HepG2 (cell line): ENCODE data around the gene GSK3B. TPM values are rescaled to one million over a fixed set of nuclear protein-coding genes. Genes with fewer than 3 reads are reported as not detected.

Experiments
- ATAC-seq: fragments of 200-7000 bp; cut with Tn5 transposase; 3 replicates; pipeline ENCODE4 v1.9.1; 2020; ENCODE audit warnings: mild to moderate bottlenecking, moderate library complexity
- Bru-seq: library from RNA; stranded (reverse); fragments of 400-500 nt; gene quantifications from one replicate; lab custom pipeline; 2021; lab: Mats Ljungman, UMichigan
- BruChase-seq, 2 experiments: library from RNA; stranded (reverse); fragments of 400-500 nt; gene quantifications; one replicate each; lab custom pipeline; 2021; lab: Mats Ljungman, UMichigan
- BruUV-seq: library from RNA; stranded (reverse); fragments of 400-500 nt; replicated peaks from 2 replicates; lab custom pipeline; 2021; lab: Mats Ljungman, UMichigan
- CTCF ChIA-PET: fragments of 300-600 bp; formaldehyde crosslinking; extraction: SDS; loops from one replicate; lab custom pipeline; 2021; ENCODE audit warnings: low total read pairs, inconsistent platforms, low intra/inter-chr PET ratio; lab: Yijun Ruan, JAX
- POLR2A ChIA-PET: fragments of 350-600 bp; sonication (Branson Sonifier 250); formaldehyde crosslinking; loops from one replicate; lab custom pipeline; 2020; ENCODE audit warnings: antibody characterized with exemption, inconsistent platforms; lab: Yijun Ruan, JAX
- DNase-seq: peaks from one replicate; pipeline ENCODE4 v3.0.0-alpha.2; 2015; ENCODE audit warnings: low spot score
- FAIRE-seq: peaks from 3 replicates; lab custom pipeline; 2011; peaks lifted over from hg19 to GRCh38; lab: Jason Lieb, UNC
- H2AFZ ChIP-seq: one replicate; pipeline ENCODE4 v1.6.1; 2011; ENCODE audit warnings: low read length, inconsistent platforms
- H3K27ac ChIP-seq: fragments of 300-600 bp; 3 replicates; pipeline ENCODE4 v1.8.0; 2011; ENCODE audit warnings: mixed run types, mild to moderate bottlenecking, mixed read lengths, low read length, inconsistent platforms; ENCODE audit not compliant: insufficient read depth; ENCODE audit errors: extremely low read length
- H3K27me3 ChIP-seq, 2 experiments: fragments of 200-600 bp in 1 of 2; 2 replicates in 1 of 2; 3 replicates in 1 of 2; pipeline versions ENCODE4 v1.6.0 to v1.8.0; 2011; ENCODE audit warnings: low read length in 2 of 2, mild to moderate bottlenecking in 2 of 2, moderate library complexity in 2 of 2, inconsistent platforms in 1 of 2; ENCODE audit not compliant: insufficient read depth in 2 of 2, control insufficient read depth in 1 of 2
- H3K36me3 ChIP-seq, 2 experiments: fragments of 200-600 bp in 1 of 2; replicated peaks in 1 of 2; 2 replicates in 1 of 2; 3 replicates in 1 of 2; pipeline versions ENCODE4 v1.5.1 to v1.8.0; 2011; ENCODE audit warnings: low read length in 2 of 2, inconsistent platforms in 1 of 2; ENCODE audit not compliant: insufficient read depth in 2 of 2, control insufficient read depth in 1 of 2
- H3K4me1 ChIP-seq: 2 replicates; pipeline ENCODE4 v1.5.1; 2012; ENCODE audit warnings: low read length, inconsistent platforms; ENCODE audit not compliant: insufficient read depth
- H3K4me2 ChIP-seq: 2 replicates; pipeline ENCODE4 v1.6.0; 2011; ENCODE audit warnings: low read depth, low read length, inconsistent platforms
- H3K4me3 ChIP-seq, 3 experiments: fragments of 200-600 bp in 1 of 3; sonication (generic), shearing (Covaris generic) in 1 of 3; replicated peaks in 1 of 3; 2 replicates each; pipeline ENCODE4 v1.5.1; 2011 to 2016; ENCODE audit warnings: low read length in 3 of 3, inconsistent platforms in 2 of 3, low read depth in 2 of 3, mild to moderate bottlenecking in 2 of 3, control low read depth in 1 of 3, mixed read lengths in 1 of 3; ENCODE audit not compliant: insufficient read depth in 1 of 3
- H3K79me2 ChIP-seq: one replicate; pipeline ENCODE4 v1.6.1; 2011; ENCODE audit warnings: low read length, inconsistent platforms; ENCODE audit not compliant: insufficient read depth
- H3K9ac ChIP-seq: 2 replicates; pipeline ENCODE4 v1.6.0; 2011; ENCODE audit warnings: mild to moderate bottlenecking, low read depth, low read length, inconsistent platforms; ENCODE audit not compliant: insufficient read depth
- H3K9me3 ChIP-seq: 2 replicates; pipeline ENCODE4 v1.5.1; 2012; ENCODE audit warnings: mild to moderate bottlenecking, low read length
- H4K20me1 ChIP-seq: 2 replicates; pipeline ENCODE4 v1.6.0; 2011; ENCODE audit warnings: inconsistent platforms, mild to moderate bottlenecking, low read length, moderate library complexity; ENCODE audit not compliant: insufficient read depth
- ASH2L ChIP-seq: fragments of 300-600, 200-600 bp; sonication (generic); IDR thresholded peaks from 2 replicates; pipeline ENCODE4 v1.7.0; 2017; ENCODE audit warnings: low read depth, mild to moderate bottlenecking, moderate library complexity, mixed read lengths, low read length; ENCODE audit not compliant: insufficient read length
- GABPB1 ChIP-seq: IDR thresholded peaks from 2 replicates; pipeline ENCODE4 v1.6.1; 2016; ENCODE audit warnings: mild to moderate bottlenecking, missing genetic modification reagents, moderate library complexity, missing compliant biosample characterization
- HOXA3 ChIP-seq: sonication (generic); formaldehyde crosslinking; IDR thresholded peaks from 2 replicates; pipeline ENCODE4 v1.5.0; 2020; ENCODE audit warnings: missing genetic modification reagents
- STAT5B ChIP-seq: sonication (generic); formaldehyde crosslinking; IDR thresholded peaks from 2 replicates; pipeline ENCODE4 v1.4.0; 2020; ENCODE audit warnings: missing genetic modification reagents
- ZFP36L1 ChIP-seq: sonication (generic); formaldehyde crosslinking; IDR thresholded peaks from 2 replicates; pipeline ENCODE4 v1.8.0; 2022; ENCODE audit warnings: mild to moderate bottlenecking, missing genetic modification reagents, moderate library complexity
- ZIK1 ChIP-seq: sonication (generic); formaldehyde crosslinking; IDR thresholded peaks from 2 replicates; pipeline ENCODE4 v1.5.0; 2020; ENCODE audit warnings: mild to moderate bottlenecking, low read depth, missing genetic modification reagents, borderline replicate concordance
- ZNF124 ChIP-seq: sonication (generic); formaldehyde crosslinking; IDR thresholded peaks from 2 replicates; pipeline ENCODE4 v1.4.0; 2020; ENCODE audit warnings: missing genetic modification reagents
- ZNF317 ChIP-seq: sonication (generic); formaldehyde crosslinking; IDR thresholded peaks from 2 replicates; pipeline ENCODE4 v1.5.0; 2020; ENCODE audit warnings: mild to moderate bottlenecking, missing genetic modification reagents
- ZNF430 ChIP-seq: sonication (generic); formaldehyde crosslinking; IDR thresholded peaks from 2 replicates; pipeline ENCODE4 v1.9.0; 2021; ENCODE audit warnings: mild to moderate bottlenecking, missing genetic modification reagents
- WGBS: methylation state at CpG from one replicate; pipeline ENCODE4 v1.1.6; 2017; ENCODE audit warnings: low lambda C conversion rate; 5-methylcytosine and 5-hydroxymethylcytosine counted together
- in situ Hi-C: cut with HindIII; loops from 2 replicates; pipeline ENCODE4 v1.10.0; 2017; ENCODE audit warnings: low pct_unique_long_range_greater_than_20kb; ENCODE audit not compliant: extremely low pct_ligation_motif_present
- intact Hi-C: fragments of 100-400 bp; cut with micrococcal nuclease; formaldehyde crosslinking; loops from one replicate; pipeline ENCODE4 v1.10.0; 2022; ENCODE audit not compliant: unreplicated experiment
- long read RNA-seq, 2 experiments: library from RNA in 1 of 2; library from polyadenylated mRNA in 1 of 2; stranded (forward) in 1 of 2; unstranded in 1 of 2; transcript quantifications; one replicate each; pipeline ENCODE4 v2.0.0, GENCODE V29; 2019 to 2022
- polyA minus RNA-seq, 3 experiments: library from RNA; depleted of rRNA, polyadenylated mRNA; stranded (reverse); fragments of >200 nt; gene quantifications; 2 replicates each; pipeline ENCODE4 v1.2.3, GENCODE V29; 2011; ENCODE audit warnings: low replicate concordance in 1 of 3
- polyA plus RNA-seq, 8 experiments: library from polyadenylated mRNA; depleted of rRNA in 3 of 8; stranded (reverse) in 7 of 8; unstranded in 1 of 8; fragments of >200 nt; fragmentation: Illumina TruSeq in 4 of 8; extraction: Trizol in 4 of 8; gene quantifications; 2 replicates each; pipeline versions ENCODE4 v1.2.1 to v1.2.3, GENCODE V29; 2011 to 2016; ENCODE audit warnings: low read depth in 4 of 8, missing spikeins in 1 of 8, mixed read lengths in 1 of 8; ENCODE audit not compliant: insufficient read depth in 1 of 8
- total RNA-seq, 5 experiments: library from RNA; depleted of rRNA; stranded (reverse); fragments of >200 nt; fragmentation: Illumina TruSeq; extraction: Trizol; gene quantifications; 2 replicates each; pipeline ENCODE4 v1.2.3, GENCODE V29; 2016; ENCODE audit warnings: low read depth in 1 of 5
- TF ChIP-seq, protein P1 (sequence below): sonication (generic); formaldehyde crosslinking; IDR thresholded peaks from 2 replicates; pipeline ENCODE4 v1.5.0; 2020; ENCODE audit warnings: missing genetic modification reagents, mild to moderate bottlenecking, borderline replicate concordance
- TF ChIP-seq, protein P2 (sequence below): sonication (generic); formaldehyde crosslinking; IDR thresholded peaks from 2 replicates; pipeline ENCODE4 v1.4.0; 2020; ENCODE audit warnings: missing genetic modification reagents, low read depth, mild to moderate bottlenecking, borderline replicate concordance
- TF ChIP-seq, protein P3 (sequence below): sonication (generic); formaldehyde crosslinking; conservative IDR thresholded peaks from 2 replicates; pipeline ENCODE4 v1.8.0; 2022; ENCODE audit warnings: mild to moderate bottlenecking, moderate library complexity, missing genetic modification reagents

GSK3B gene
- 30.1 and 42.6 TPM in 2 replicates for total RNA-seq (2016; rRNA removed; fragmentation: Illumina TruSeq; extraction: Trizol)
- 43.4 and 48.1 TPM in 2 replicates for total RNA-seq (2016; cell fraction: cytosol; rRNA removed; fragmentation: Illumina TruSeq; extraction: Trizol; ENCODE audit: low read depth)
- total RNA-seq (2016; cell fraction: insoluble cytoplasmic fraction; rRNA removed; fragmentation: Illumina TruSeq; extraction: Trizol) = 27.3 and 33.3 TPM in 2 replicates
- 30.5 and 34.7 TPM in 2 replicates for total RNA-seq (2016; cell fraction: membrane; rRNA removed; fragmentation: Illumina TruSeq; extraction: Trizol)
- 30.5 and 39.7 TPM in 2 replicates for total RNA-seq (2016; cell fraction: nucleus; rRNA removed; fragmentation: Illumina TruSeq; extraction: Trizol)
- polyA plus RNA-seq (2011; rRNA removed) = 19.1 and 22.3 TPM in 2 replicates
- 11.2 and 15.3 TPM in 2 replicates for polyA plus RNA-seq (2011; cell fraction: cytosol; rRNA removed)
- polyA plus RNA-seq (2011; cell fraction: nucleus; rRNA removed) = 8.4 and 11.1 TPM in 2 replicates
- 14.8 and 15.1 TPM in 2 replicates for polyA plus RNA-seq (2012)
- polyA plus RNA-seq (2016; cell fraction: cytosol; fragmentation: Illumina TruSeq; extraction: Trizol; ENCODE audit: low read depth) = 4.8 and 7.7 TPM in 2 replicates
- polyA plus RNA-seq (2016; cell fraction: insoluble cytoplasmic fraction; fragmentation: Illumina TruSeq; extraction: Trizol; ENCODE audit: low read depth) = 27.1 and 32.0 TPM in 2 replicates
- polyA plus RNA-seq (2016; cell fraction: membrane; fragmentation: Illumina TruSeq; extraction: Trizol; ENCODE audit: low read depth) = 13.0 and 17.1 TPM in 2 replicates
- polyA plus RNA-seq (2016; cell fraction: nucleus; fragmentation: Illumina TruSeq; extraction: Trizol; ENCODE audit: insufficient read depth, low read depth) = 23.7 and 27.1 TPM in 2 replicates
- 15.6 and 77.8 TPM in 2 replicates for polyA minus RNA-seq (2011; rRNA and poly(A)+ RNA removed; ENCODE audit: low replicate concordance)
- polyA minus RNA-seq (2011; cell fraction: cytosol; rRNA and poly(A)+ RNA removed) = 24.6 and 34.5 TPM in 2 replicates
- polyA minus RNA-seq (2011; cell fraction: nucleus; rRNA and poly(A)+ RNA removed) = 61.4 and 73.0 TPM in 2 replicates
- Bru-seq, nascent RNA = percentile 90 among the genes with signal in this experiment
- BruChase-seq, experiment 1, labeled RNA remaining after a 6-hour chase = percentile 79 among the genes with signal in this experiment
- BruChase-seq, experiment 2, labeled RNA remaining after a 2-hour chase = percentile 77 among the genes with signal in this experiment
- long read RNA-seq, experiment 1, full-length matches to known transcripts = 4 of 11 reads
- long read RNA-seq, experiment 1, partial matches to known transcripts = 1 of 11 reads
- long read RNA-seq, experiment 1, other reads (novel, unspliced or antisense) = 6 of 11 reads
- long read RNA-seq, experiment 2, full-length matches to known transcripts = 23 of 63 reads
- long read RNA-seq, experiment 2, partial matches to known transcripts = 7 of 63 reads
- long read RNA-seq, experiment 2, other reads (novel, unspliced or antisense) = 33 of 63 reads

DNA sequence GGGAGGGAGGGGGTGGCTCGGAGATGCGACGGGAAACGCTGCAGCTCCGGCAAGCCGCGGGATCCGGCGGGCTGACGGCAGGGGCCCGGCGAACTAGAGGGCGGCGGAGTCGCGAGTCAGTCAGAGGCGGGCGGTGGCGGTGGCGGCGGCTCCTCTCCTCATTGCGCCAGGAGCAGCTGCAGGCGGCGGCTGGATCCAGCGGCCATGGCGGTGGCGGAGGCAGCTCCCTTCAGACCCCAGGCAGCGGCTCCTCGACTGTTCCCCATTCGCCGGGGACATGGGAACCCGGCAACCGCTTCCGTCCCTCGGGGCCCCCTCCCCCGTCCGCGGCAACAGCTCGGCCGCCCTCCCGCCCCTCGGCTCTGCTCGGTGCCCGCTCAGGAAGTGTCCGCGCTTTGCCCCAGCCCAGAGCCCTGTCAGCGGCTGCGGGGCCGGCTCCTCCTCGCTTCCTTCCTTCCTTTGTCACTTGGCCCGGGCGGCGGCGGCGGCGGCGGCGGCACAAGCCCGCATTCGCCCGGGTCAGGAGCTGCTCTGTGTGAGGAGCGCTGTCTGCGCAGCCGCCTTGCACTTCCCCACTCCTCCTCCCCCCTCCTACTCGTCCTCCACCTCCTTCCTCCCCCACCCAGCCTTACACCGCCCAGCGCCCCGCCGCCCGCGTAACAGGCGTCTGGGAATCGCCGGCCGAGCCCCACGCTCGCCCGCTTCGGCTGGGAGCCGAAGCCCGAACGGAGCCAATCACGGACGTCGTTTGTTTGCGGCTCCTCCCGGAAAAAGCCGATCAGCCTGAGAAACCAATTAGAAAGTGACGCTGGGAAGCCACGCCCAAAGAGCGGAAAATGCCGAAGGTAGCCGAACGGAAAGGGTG, at the start of gene GSK3B:
Gene GSK3B, minus strand, starts transcription at position 537 of the 865 bp plus-strand sequence. CDS start 1,013 bp downstream, outside the sequence.
- CTCF ChIA-PET = interaction anchor here (0.6 kb wide), 1 partner anchor 55 kb away, joined by 3 read pairs; no protein-coding TSS in a partner anchor
- H3K4me1 ChIP-seq = peaks cover 24% of the 10 kb centered on the region
- peaks cover 64% of the 10 kb centered on the region for H3K79me2 ChIP-seq
- DNase-seq (peak; percentile 48), ATAC-seq (peak; percentile 73), FAIRE-seq (no peak)
- H3K36me3 ChIP-seq = no peaks in the 10 kb centered on the region
- no peaks in the 10 kb centered on the region for H3K9me3 ChIP-seq
- peak within 1 kb of the TSS; percentile 88 to 98 (median 91) for H3K4me3 ChIP-seq
- POLR2A ChIA-PET = interaction anchor here (0.8 to 4.6 kb wide), 25 partner anchors 9 to 631 kb away, joined by 3 to 65 read pairs (median 7); partner anchors contain the start of genes COX17, HGD, LRRC58 and TIMMDC1
- H3K9ac ChIP-seq = peak within 1 kb of the TSS; percentile 100
- peaks cover 39% of the 10 kb centered on the region for H4K20me1 ChIP-seq
- 0% methylated on average over 19 of the region's 94 CpGs for WGBS
- in situ Hi-C loops (no loop called here), intact Hi-C loops (loop anchor here (5.0 to 10.0 kb wide), 3 partner anchors 88 to 251 kb away; partner anchors contain the start of gene LRRC58)
- BruUV-seq = no TSS peak
- peak within 1 kb of the TSS; percentile 96 for H3K4me2 ChIP-seq
- H3K27ac ChIP-seq = peak within 1 kb of the TSS; percentile 100
- no peaks in the 10 kb centered on the region; a peak in 1 of 5 replicates for H3K27me3 ChIP-seq
- no peak within 1 kb of the TSS for H2AFZ ChIP-seq
- TF ChIP-seq, protein P1, sequence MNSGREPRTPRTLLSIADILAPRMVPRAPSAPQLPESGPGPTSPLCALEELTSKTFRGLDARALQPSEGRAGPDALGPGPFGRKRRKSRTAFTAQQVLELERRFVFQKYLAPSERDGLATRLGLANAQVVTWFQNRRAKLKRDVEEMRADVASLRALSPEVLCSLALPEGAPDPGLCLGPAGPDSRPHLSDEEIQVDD (CRISPR knock-in tag) = no peak
- TF ChIP-seq ZNF317 (CRISPR knock-in tag) (peak; percentile 70), ZNF124 (0 out of 2 replicates have a peak, but pooled peaks have one; percentile 17), ZFP36L1 (CRISPR knock-in tag) (no peak), STAT5B (CRISPR knock-in tag) (no peak), ZNF430 (CRISPR knock-in tag) (peak; percentile 46; the same call in 1 of the 2 replicates), ZIK1 (CRISPR knock-in tag) (0 out of 2 replicates have a peak, but pooled peaks have one; percentile 44), ASH2L (peak; percentile 88), GABPB1 (peak; percentile 79), HOXA3 (peak; percentile 20; the same call in 1 of the 2 replicates)
- TF ChIP-seq, protein P2, sequence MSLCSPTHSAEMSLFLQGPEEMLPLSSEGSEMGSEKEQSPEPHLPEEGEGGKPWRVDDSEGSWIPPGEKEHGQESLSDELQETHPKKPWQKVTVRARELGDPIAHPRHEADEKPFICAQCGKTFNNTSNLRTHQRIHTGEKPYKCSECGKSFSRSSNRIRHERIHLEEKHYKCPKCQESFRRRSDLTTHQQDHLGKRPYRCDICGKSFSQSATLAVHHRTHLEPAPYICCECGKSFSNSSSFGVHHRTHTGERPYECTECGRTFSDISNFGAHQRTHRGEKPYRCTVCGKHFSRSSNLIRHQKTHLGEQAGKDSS (CRISPR knock-in tag) = 0 out of 2 replicates have a peak, but pooled peaks have one; percentile 46
- TF ChIP-seq, protein P3, sequence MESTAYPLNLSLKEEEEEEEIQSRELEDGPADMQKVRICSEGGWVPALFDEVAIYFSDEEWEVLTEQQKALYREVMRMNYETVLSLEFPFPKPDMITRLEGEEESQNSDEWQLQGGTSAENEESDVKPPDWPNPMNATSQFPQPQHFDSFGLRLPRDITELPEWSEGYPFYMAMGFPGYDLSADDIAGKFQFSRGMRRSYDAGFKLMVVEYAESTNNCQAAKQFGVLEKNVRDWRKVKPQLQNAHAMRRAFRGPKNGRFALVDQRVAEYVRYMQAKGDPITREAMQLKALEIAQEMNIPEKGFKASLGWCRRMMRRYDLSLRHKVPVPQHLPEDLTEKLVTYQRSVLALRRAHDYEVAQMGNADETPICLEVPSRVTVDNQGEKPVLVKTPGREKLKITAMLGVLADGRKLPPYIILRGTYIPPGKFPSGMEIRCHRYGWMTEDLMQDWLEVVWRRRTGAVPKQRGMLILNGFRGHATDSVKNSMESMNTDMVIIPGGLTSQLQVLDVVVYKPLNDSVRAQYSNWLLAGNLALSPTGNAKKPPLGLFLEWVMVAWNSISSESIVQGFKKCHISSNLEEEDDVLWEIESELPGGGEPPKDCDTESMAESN (CRISPR knock-in tag) = peak; percentile 41; the same call in 1 of the 2 replicates
